Tibial nerve (tissue), 4 donors: ENCODE results near the gene ZFHX2.

ENCODE experiments used
- EP300 ChIP-seq, 2 donors: sonication (generic); formaldehyde crosslinking; IDR thresholded peaks; one replicate each; pipeline ENCODE4 v1.6.1; 2017; ENCODE audit warnings: antibody characterized with exemption in 2 of 2, mild to moderate bottlenecking in 1 of 2
- TF ChIP-seq, protein P1 (sequence below), 5 experiments: fragments of 200-600 bp in 3 of 5; fragments of 450-650 bp in 2 of 5; sonication (generic) in 3 of 5; IDR thresholded peaks; one replicate each; pipeline ENCODE4 v1.5.1; 2016 to 2019; ENCODE audit warnings: antibody characterized with exemption in 5 of 5, mild to moderate bottlenecking in 3 of 5, moderate library complexity in 2 of 5

GRCh38 chr14:23547924-23548323 lies 3.6 kb downstream of the ZFHX2 start:
- TF ChIP-seq, protein P1, sequence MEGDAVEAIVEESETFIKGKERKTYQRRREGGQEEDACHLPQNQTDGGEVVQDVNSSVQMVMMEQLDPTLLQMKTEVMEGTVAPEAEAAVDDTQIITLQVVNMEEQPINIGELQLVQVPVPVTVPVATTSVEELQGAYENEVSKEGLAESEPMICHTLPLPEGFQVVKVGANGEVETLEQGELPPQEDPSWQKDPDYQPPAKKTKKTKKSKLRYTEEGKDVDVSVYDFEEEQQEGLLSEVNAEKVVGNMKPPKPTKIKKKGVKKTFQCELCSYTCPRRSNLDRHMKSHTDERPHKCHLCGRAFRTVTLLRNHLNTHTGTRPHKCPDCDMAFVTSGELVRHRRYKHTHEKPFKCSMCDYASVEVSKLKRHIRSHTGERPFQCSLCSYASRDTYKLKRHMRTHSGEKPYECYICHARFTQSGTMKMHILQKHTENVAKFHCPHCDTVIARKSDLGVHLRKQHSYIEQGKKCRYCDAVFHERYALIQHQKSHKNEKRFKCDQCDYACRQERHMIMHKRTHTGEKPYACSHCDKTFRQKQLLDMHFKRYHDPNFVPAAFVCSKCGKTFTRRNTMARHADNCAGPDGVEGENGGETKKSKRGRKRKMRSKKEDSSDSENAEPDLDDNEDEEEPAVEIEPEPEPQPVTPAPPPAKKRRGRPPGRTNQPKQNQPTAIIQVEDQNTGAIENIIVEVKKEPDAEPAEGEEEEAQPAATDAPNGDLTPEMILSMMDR (IDR thresholded peaks at IDR 0.05): no peak
- no peak for TF ChIP-seq EP300 (IDR thresholded peaks at IDR 0.05)
